WTC11 (cell line): ENCODE data around the gene TRIM16. TPM values are rescaled to one million over a fixed set of nuclear protein-coding genes. Genes with fewer than 3 reads are reported as not detected.

Experiments
- ATAC-seq: fragments of 200-7000 bp; cut with Tn5 transposase; 2 replicates; pipeline ENCODE4 v1.10.0; 2021; ENCODE audit warnings: mild to moderate bottlenecking, moderate library complexity
- CTCF ChIA-PET: fragments of 300-600 bp; sonication (Branson Sonifier 250); formaldehyde crosslinking; loops from one replicate; lab custom pipeline; 2021; ENCODE audit warnings: antibody characterized with exemption; lab: Charles Lee
- POLR2A ChIA-PET: fragments of 350-600 bp; sonication (Branson Sonifier 250); formaldehyde crosslinking; loops from one replicate; lab custom pipeline; 2021; ENCODE audit warnings: antibody characterized with exemption; lab: Charles Lee
- DNase-seq: peaks from one replicate; pipeline ENCODE4 v3.0.0; 2021; ENCODE audit warnings: low spot score
- H3K27ac Mint-ChIP-seq: 2 replicates; pipeline ENCODE4 v1.8.0; 2021; ENCODE audit warnings: mixed read lengths
- H3K27me3 Mint-ChIP-seq: 2 replicates; pipeline ENCODE4 v1.8.0; 2021; ENCODE audit warnings: low read depth, mild to moderate bottlenecking, moderate library complexity, mixed read lengths
- H3K36me3 Mint-ChIP-seq: 2 replicates; pipeline ENCODE4 v1.8.0; 2021; ENCODE audit warnings: mixed read lengths
- H3K4me1 Mint-ChIP-seq: 2 replicates; pipeline ENCODE4 v1.8.0; 2022; ENCODE audit warnings: mixed read lengths
- H3K4me3 Mint-ChIP-seq: 2 replicates; pipeline ENCODE4 v1.8.0; 2021; ENCODE audit warnings: mild to moderate bottlenecking, moderate library complexity, mixed read lengths
- H3K9me3 Mint-ChIP-seq: 2 replicates; pipeline ENCODE4 v1.8.0; 2021; ENCODE audit warnings: mixed read lengths
- CDX4 ChIP-seq: fragments of 250-450 bp; sonication (Bioruptor Pico); IDR thresholded peaks from 2 replicates; pipeline ENCODE4 v1.9.0; 2021; ENCODE audit warnings: moderate library complexity, mild to moderate bottlenecking, inconsistent platforms, borderline replicate concordance
- CREB1 ChIP-seq: sonication (generic); formaldehyde crosslinking; IDR thresholded peaks from 2 replicates; pipeline ENCODE4 v1.8.0; 2023; ENCODE audit warnings: mild to moderate bottlenecking, missing genetic modification reagents
- ESRRA ChIP-seq: sonication (generic); formaldehyde crosslinking; IDR thresholded peaks from 2 replicates; pipeline ENCODE4 v1.8.1; 2022; ENCODE audit warnings: mild to moderate bottlenecking, missing genetic modification reagents, borderline replicate concordance
- ETV6 ChIP-seq: sonication (generic); formaldehyde crosslinking; IDR thresholded peaks from 2 replicates; pipeline ENCODE4 v1.8.1; 2022; ENCODE audit warnings: mild to moderate bottlenecking, missing genetic modification reagents
- IRF2 ChIP-seq: sonication (generic); formaldehyde crosslinking; IDR thresholded peaks from 2 replicates; pipeline ENCODE4 v1.8.0; 2022; ENCODE audit warnings: low read depth, missing genetic modification reagents, borderline replicate concordance
- JUN ChIP-seq: sonication (generic); formaldehyde crosslinking; IDR thresholded peaks from 2 replicates; pipeline ENCODE4 v1.8.0; 2023; ENCODE audit warnings: mild to moderate bottlenecking, missing genetic modification reagents
- MXD4 ChIP-seq: fragments of 250-450 bp; sonication (Bioruptor Pico); IDR thresholded peaks from 2 replicates; pipeline ENCODE4 v1.8.0; 2021; ENCODE audit warnings: mild to moderate bottlenecking, moderate library complexity, borderline replicate concordance
- MYBL2 ChIP-seq: sonication (generic); formaldehyde crosslinking; IDR thresholded peaks from 2 replicates; pipeline ENCODE4 v1.8.1; 2023; ENCODE audit warnings: mild to moderate bottlenecking, moderate library complexity, missing genetic modification reagents
- NFYB ChIP-seq: sonication (generic); formaldehyde crosslinking; conservative IDR thresholded peaks from 2 replicates; pipeline ENCODE4 v1.8.0; 2022; ENCODE audit warnings: low read depth, missing genetic modification reagents
- NR1H2 ChIP-seq: sonication (generic); formaldehyde crosslinking; IDR thresholded peaks from 2 replicates; pipeline ENCODE4 v1.9.0; 2021; ENCODE audit warnings: mild to moderate bottlenecking, moderate library complexity, missing genetic modification reagents
- SMAD3 ChIP-seq: sonication (generic); formaldehyde crosslinking; IDR thresholded peaks from 2 replicates; pipeline ENCODE4 v1.8.0; 2022; ENCODE audit warnings: missing genetic modification reagents, mild to moderate bottlenecking, borderline replicate concordance
- SMAD4 ChIP-seq: sonication (generic); formaldehyde crosslinking; IDR thresholded peaks from 2 replicates; pipeline ENCODE4 v1.8.0; 2022; ENCODE audit warnings: mild to moderate bottlenecking, missing genetic modification reagents
- SOX15 ChIP-seq: fragments of 250-450 bp; sonication (Bioruptor Pico); IDR thresholded peaks from 2 replicates; pipeline ENCODE4 v1.9.0; 2021; ENCODE audit warnings: mild to moderate bottlenecking
- USF2 ChIP-seq: sonication (generic); formaldehyde crosslinking; IDR thresholded peaks from 2 replicates; pipeline ENCODE4 v1.8.1; 2023; ENCODE audit warnings: mild to moderate bottlenecking, missing genetic modification reagents, moderate library complexity
- ZBTB21 ChIP-seq: sonication (generic); formaldehyde crosslinking; IDR thresholded peaks from 2 replicates; pipeline ENCODE4 v1.8.1; 2023; ENCODE audit warnings: mild to moderate bottlenecking, missing genetic modification reagents, borderline replicate concordance
- ZNF425 ChIP-seq: fragments of 250-450 bp; sonication (Bioruptor Pico); conservative IDR thresholded peaks from 2 replicates; pipeline ENCODE4 v1.9.0; 2021; ENCODE audit warnings: mild to moderate bottlenecking
- total RNA-seq: library from RNA; stranded (reverse); gene quantifications from 3 replicates; pipeline ENCODE4 v1.2.3, GENCODE V29; 2021
- TF ChIP-seq, protein P1 (sequence below): fragments of 250-450 bp; sonication (Bioruptor Pico); IDR thresholded peaks from 2 replicates; pipeline ENCODE4 v1.9.0; 2021; ENCODE audit warnings: mild to moderate bottlenecking, borderline replicate concordance
- TF ChIP-seq, protein P2 (sequence below): sonication (generic); formaldehyde crosslinking; conservative IDR thresholded peaks from 2 replicates; pipeline ENCODE4 v1.8.1; 2023; ENCODE audit warnings: mild to moderate bottlenecking, low read depth, missing genetic modification reagents, moderate library complexity
- TF ChIP-seq, protein P3 (sequence below): fragments of 250-450 bp; sonication (Bioruptor Pico); IDR thresholded peaks from 2 replicates; pipeline ENCODE4 v1.9.0; 2021; ENCODE audit warnings: mild to moderate bottlenecking

The TRIM16 gene
- total RNA-seq, 1 experiment from 2014 or later, result 20.6 TPM

- Mint-ChIP-seq H3K27ac (no peak overlapping the region), H3K9me3 (no peaks in the 10 kb centered on the region), H3K27me3 (no peaks in the 10 kb centered on the region), H3K36me3 (peaks cover 22% of the 10 kb centered on the region), H3K4me1 (peaks cover 14% of the 10 kb centered on the region), H3K4me3 (no peak overlapping the region)
- ATAC-seq (no peak), DNase-seq (no peak)
- CTCF ChIA-PET, result no interaction called here
- POLR2A ChIA-PET, result no interaction called here
- TF ChIP-seq CDX4 (CRISPR knock-in tag), result no peak
- TF ChIP-seq ZNF425, result no peak
- TF ChIP-seq MXD4 (CRISPR knock-in tag), result no peak
Measured at GRCh38 chr17:15663691-15664090, 20.4 kb downstream of the TRIM16 start.

GRCh38 chr17:15663176-15663575 lies 20.9 kb downstream of the TRIM16 start:
- H3K9me3 Mint-ChIP-seq, result no peaks in the 10 kb centered on the region
- H3K4me1 Mint-ChIP-seq, result peaks cover 11% of the 10 kb centered on the region
- TF ChIP-seq, protein P1, sequence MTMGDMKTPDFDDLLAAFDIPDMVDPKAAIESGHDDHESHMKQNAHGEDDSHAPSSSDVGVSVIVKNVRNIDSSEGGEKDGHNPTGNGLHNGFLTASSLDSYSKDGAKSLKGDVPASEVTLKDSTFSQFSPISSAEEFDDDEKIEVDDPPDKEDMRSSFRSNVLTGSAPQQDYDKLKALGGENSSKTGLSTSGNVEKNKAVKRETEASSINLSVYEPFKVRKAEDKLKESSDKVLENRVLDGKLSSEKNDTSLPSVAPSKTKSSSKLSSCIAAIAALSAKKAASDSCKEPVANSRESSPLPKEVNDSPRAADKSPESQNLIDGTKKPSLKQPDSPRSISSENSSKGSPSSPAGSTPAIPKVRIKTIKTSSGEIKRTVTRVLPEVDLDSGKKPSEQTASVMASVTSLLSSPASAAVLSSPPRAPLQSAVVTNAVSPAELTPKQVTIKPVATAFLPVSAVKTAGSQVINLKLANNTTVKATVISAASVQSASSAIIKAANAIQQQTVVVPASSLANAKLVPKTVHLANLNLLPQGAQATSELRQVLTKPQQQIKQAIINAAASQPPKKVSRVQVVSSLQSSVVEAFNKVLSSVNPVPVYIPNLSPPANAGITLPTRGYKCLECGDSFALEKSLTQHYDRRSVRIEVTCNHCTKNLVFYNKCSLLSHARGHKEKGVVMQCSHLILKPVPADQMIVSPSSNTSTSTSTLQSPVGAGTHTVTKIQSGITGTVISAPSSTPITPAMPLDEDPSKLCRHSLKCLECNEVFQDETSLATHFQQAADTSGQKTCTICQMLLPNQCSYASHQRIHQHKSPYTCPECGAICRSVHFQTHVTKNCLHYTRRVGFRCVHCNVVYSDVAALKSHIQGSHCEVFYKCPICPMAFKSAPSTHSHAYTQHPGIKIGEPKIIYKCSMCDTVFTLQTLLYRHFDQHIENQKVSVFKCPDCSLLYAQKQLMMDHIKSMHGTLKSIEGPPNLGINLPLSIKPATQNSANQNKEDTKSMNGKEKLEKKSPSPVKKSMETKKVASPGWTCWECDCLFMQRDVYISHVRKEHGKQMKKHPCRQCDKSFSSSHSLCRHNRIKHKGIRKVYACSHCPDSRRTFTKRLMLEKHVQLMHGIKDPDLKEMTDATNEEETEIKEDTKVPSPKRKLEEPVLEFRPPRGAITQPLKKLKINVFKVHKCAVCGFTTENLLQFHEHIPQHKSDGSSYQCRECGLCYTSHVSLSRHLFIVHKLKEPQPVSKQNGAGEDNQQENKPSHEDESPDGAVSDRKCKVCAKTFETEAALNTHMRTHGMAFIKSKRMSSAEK (CRISPR knock-in tag), result no peak
- no peak for TF ChIP-seq SMAD3 (CRISPR knock-in tag)
- TF ChIP-seq ETV6 (CRISPR knock-in tag), result no peak
- no peak for TF ChIP-seq NFYB (CRISPR knock-in tag)
- TF ChIP-seq, protein P2, sequence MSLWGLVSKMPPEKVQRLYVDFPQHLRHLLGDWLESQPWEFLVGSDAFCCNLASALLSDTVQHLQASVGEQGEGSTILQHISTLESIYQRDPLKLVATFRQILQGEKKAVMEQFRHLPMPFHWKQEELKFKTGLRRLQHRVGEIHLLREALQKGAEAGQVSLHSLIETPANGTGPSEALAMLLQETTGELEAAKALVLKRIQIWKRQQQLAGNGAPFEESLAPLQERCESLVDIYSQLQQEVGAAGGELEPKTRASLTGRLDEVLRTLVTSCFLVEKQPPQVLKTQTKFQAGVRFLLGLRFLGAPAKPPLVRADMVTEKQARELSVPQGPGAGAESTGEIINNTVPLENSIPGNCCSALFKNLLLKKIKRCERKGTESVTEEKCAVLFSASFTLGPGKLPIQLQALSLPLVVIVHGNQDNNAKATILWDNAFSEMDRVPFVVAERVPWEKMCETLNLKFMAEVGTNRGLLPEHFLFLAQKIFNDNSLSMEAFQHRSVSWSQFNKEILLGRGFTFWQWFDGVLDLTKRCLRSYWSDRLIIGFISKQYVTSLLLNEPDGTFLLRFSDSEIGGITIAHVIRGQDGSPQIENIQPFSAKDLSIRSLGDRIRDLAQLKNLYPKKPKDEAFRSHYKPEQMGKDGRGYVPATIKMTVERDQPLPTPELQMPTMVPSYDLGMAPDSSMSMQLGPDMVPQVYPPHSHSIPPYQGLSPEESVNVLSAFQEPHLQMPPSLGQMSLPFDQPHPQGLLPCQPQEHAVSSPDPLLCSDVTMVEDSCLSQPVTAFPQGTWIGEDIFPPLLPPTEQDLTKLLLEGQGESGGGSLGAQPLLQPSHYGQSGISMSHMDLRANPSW (CRISPR knock-in tag), result no peak
- no peak for TF ChIP-seq MYBL2
- TF ChIP-seq USF2, result no peak
- no peak for TF ChIP-seq ZBTB21 (CRISPR knock-in tag)
- TF ChIP-seq JUN, result no peak
- no peak for TF ChIP-seq MXD4 (CRISPR knock-in tag)
- TF ChIP-seq NR1H2 (CRISPR knock-in tag), result no peak
- TF ChIP-seq ESRRA, result no peak
- no peak for TF ChIP-seq IRF2 (CRISPR knock-in tag)
- TF ChIP-seq SMAD4 (CRISPR knock-in tag), result no peak
- TF ChIP-seq, protein P3, sequence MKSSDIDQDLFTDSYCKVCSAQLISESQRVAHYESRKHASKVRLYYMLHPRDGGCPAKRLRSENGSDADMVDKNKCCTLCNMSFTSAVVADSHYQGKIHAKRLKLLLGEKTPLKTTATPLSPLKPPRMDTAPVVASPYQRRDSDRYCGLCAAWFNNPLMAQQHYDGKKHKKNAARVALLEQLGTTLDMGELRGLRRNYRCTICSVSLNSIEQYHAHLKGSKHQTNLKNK, result no peak
- no peak for TF ChIP-seq CREB1 (CRISPR knock-in tag)
- TF ChIP-seq SOX15 (CRISPR knock-in tag), result no peak
- H3K4me3 Mint-ChIP-seq, result no peak overlapping the region
- no peak for ATAC-seq
- H3K27ac Mint-ChIP-seq, result no peak overlapping the region
- peaks cover 25% of the 10 kb centered on the region for H3K36me3 Mint-ChIP-seq
- no peak for DNase-seq
- no peaks in the 10 kb centered on the region for H3K27me3 Mint-ChIP-seq
- POLR2A ChIA-PET, result no interaction called here
- CTCF ChIA-PET, result no interaction called here
